ENCODE data around the gene ERC2. TPM values are rescaled to one million over a fixed set of nuclear protein-coding genes. Genes with fewer than 3 reads are reported as not detected.

Gene ERC2
- total RNA-seq, 1 donor from 2014 or later, result 0.53 TPM

GRCh38 chr3:56125358-56126005 is 342.8 kb downstream of the ERC2 start:
- no peak for DNase-seq (ENCODE audit: low read depth, low spot score)

GRCh38 chr3:56124546-56124945 is 343.7 kb downstream of the ERC2 start:
- DNase-seq (ENCODE audit: low read depth, low spot score), result no peak

- DNase-seq (ENCODE audit: low read depth, low spot score), result no peak
Measured at GRCh38 chr3:56123487-56123886, 344.8 kb downstream of the ERC2 start.

GRCh38 chr3:56122911-56123310 is 345.4 kb downstream of the ERC2 start:
- no peak for DNase-seq (ENCODE audit: low read depth, low spot score)

GRCh38 chr3:56121716-56122115 is 346.6 kb downstream of the ERC2 start:
- no peak for DNase-seq (ENCODE audit: low read depth, low spot score)

- DNase-seq (ENCODE audit: low read depth, low spot score), result no peak
Measured at GRCh38 chr3:56119575-56120349, 348.5 kb downstream of the ERC2 start.

- DNase-seq (ENCODE audit: low read depth, low spot score), result no peak
Measured at GRCh38 chr3:56118968-56119367, 349.3 kb downstream of the ERC2 start.

- no peak for DNase-seq (ENCODE audit: low read depth, low spot score)
Measured at GRCh38 chr3:56115698-56116097, 352.6 kb downstream of the ERC2 start.

GRCh38 chr3:56115199-56115598 is 353.1 kb downstream of the ERC2 start:
- no peak for DNase-seq (ENCODE audit: low read depth, low spot score)

GRCh38 chr3:56113908-56114307 is 354.4 kb downstream of the ERC2 start:
- DNase-seq (ENCODE audit: low read depth, low spot score), result no peak

GRCh38 chr3:56113231-56113630 is 355.0 kb downstream of the ERC2 start:
- no peak for DNase-seq (ENCODE audit: low read depth, low spot score)

- no peak for DNase-seq (ENCODE audit: low read depth, low spot score)
Measured at GRCh38 chr3:56111606-56112304, 356.5 kb downstream of the ERC2 start.

GRCh38 chr3:56110886-56111285 is 357.4 kb downstream of the ERC2 start:
- no peak for DNase-seq (ENCODE audit: low read depth, low spot score)

- DNase-seq (ENCODE audit: low read depth, low spot score), result no peak
Measured at GRCh38 chr3:56107157-56107556, 361.1 kb downstream of the ERC2 start.

- DNase-seq (ENCODE audit: low read depth, low spot score), result no peak
Measured at GRCh38 chr3:56102032-56102431, 366.2 kb downstream of the ERC2 start.

GRCh38 chr3:56101576-56101975 is 366.7 kb downstream of the ERC2 start:
- DNase-seq (ENCODE audit: low read depth, low spot score), result no peak

- no peak for DNase-seq (ENCODE audit: low read depth, low spot score)
Measured at GRCh38 chr3:56096999-56097398, 371.3 kb downstream of the ERC2 start.

GRCh38 chr3:56094170-56094569 is 374.1 kb downstream of the ERC2 start:
- no peak for DNase-seq (ENCODE audit: low read depth, low spot score)

- no peak for DNase-seq (ENCODE audit: low read depth, low spot score)
Measured at GRCh38 chr3:56089739-56090138, 378.5 kb downstream of the ERC2 start.

GRCh38 chr3:56087451-56088053 is 380.7 kb downstream of the ERC2 start:
- no peak for DNase-seq (ENCODE audit: low read depth, low spot score)

GRCh38 chr3:56086355-56086754 is 381.9 kb downstream of the ERC2 start:
- no peak for DNase-seq (ENCODE audit: low read depth, low spot score)

GRCh38 chr3:56081246-56081645 is 387.0 kb downstream of the ERC2 start:
- no peak for DNase-seq (ENCODE audit: low read depth, low spot score)
